RCC 7860 (cell line): ENCODE data around the gene CNN3.

ENCODE experiments used
- DNase-seq: peaks from one replicate; pipeline ENCODE4 v3.0.0-alpha.2; 2015; ENCODE audit warnings: low spot score
- FAIRE-seq: peaks from 2 replicates; lab custom pipeline; 2012; peaks lifted over from hg19 to GRCh38; lab: Jason Lieb, UNC

CNN3 gene

DNA sequence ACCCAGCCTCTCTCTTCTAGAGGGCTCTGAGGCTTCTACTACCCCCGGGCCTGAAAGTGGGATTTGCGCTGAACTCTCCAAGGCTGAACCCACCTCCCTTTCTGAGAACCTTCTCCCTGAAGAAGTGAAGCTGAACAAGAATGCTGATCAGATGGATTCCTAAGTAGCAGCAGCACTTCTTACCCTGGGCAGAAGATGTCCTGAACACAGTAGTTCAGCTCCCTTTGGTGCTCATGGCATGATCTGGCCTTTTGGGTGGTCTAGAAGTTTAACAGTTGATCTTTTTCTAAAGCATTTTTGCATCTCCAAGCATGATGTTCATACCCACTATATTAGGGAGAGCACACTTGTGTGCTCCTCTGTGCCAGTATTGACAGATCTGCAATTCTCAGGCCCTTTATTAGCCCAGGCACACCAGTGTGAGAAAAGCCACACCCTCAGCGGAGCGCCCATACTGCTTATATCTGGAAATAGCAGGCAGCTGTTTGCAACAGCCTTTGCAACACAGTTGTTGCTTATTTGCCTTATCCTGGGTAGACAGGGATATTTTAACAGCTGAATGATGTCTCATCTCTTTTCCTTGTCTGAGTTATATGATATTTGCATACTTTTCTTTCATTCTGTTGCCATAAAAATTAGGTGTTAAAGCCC is 34.2 kb downstream of the CNN3 start:
- DNase-seq (no peak), FAIRE-seq (no peak)

DNA sequence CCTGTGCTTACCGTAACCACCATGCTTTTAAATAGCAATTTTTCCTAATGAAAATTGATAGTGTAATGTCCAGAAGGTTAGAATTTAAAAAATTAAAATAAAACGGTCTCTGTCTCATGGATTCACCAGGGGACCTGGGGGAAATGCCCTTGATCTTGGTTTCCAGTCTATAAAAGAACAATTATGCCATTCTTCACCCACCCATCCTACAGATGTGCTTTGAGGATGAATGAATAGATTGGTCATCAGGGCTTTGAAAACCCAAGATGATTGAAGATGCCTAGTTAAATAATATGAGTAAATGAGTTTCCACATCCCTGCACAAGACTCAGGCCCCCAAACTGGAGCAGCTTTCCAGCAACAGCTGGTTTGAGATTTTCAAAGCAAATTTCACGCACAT is 38.7 kb downstream of the CNN3 start:
- FAIRE-seq (no peak), DNase-seq (no peak)

DNA sequence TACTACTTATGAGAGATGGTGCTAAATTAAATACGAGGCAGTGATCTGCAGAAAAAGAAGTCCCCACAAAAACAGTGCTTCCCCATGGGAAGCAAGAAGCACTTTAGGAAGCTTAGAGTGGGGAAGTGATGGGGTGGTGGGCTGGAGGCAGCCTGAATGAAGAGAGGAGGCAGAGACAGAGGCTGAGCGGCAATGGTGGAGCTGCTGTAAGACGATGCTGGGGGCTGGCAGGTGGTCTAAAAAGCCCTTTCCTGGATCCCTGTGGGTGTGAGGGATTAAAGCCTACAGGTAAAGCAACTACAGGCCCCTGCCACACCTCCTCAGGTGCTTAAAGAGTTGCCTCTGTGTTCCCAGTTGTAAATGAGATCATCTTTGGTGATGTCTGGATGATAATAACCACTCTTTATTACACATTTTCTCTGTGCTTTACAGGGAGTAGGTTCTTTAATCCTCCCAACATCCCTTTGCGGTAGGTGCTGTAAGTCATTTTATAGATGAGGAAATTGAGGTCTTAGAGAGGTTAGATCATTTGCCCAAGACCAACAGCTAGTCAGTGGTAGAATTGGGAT is 39.2 kb downstream of the CNN3 start:
- DNase-seq (no peak), FAIRE-seq (no peak)

DNA sequence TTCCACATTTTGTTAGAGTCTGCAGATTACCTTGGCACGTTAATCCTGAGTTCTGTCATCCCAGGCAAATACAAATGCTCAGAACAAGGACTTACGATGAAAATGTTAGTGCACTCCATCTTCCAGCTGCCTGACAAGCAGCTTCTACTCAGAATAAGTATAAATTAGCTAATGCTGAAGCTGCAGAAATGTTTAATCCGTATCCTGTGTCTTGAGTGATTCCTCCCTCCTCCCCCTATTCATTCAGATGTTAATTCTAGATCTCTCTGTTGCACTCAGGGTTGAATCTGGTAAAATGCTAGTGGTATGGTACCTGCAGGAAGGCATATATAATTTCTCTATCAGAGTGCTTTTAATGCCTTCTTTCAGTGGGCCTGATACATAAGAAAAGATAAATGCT is 39.8 kb downstream of the CNN3 start:
- DNase-seq (no peak), FAIRE-seq (no peak)

DNA sequence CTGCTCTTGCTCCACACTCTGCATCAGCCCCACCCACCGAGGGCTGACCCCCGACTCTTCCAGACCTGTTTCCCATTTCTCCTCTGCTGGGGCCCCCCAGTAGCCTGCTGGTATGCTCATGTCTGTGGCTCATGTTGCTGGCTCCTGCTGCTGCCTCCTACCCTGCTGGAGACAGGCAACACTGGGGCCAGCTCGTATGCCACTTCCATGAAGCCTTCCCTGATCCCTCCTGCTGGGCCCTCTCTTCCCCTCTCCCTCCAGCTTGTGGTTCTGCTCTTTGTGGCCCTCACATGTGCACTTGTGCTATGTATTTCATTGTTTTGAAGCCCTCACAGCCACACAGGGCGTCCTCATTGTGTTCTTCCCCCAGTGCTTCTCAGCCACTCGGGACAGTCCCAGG is 40.5 kb downstream of the CNN3 start:
- DNase-seq (no peak), FAIRE-seq (no peak)

DNA sequence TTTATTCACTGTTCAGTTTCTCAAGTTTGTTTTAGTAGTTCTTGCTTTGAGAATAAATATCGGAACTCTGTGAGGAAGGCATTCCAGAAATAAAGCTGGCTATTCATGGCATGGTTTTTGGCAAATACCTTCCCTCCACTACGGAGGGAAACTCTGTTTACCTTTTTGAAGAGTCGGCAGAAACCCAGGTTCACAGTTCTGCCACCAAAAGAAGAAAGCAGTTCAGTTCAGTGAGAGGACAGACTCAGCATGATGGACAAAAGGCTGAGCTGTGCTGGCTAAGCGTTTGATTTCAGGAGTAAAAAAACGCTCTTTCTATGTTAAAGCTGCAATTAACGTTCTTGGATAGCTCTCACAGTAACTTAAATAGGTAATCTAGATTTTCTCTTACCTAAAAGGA is 42.4 kb downstream of the CNN3 start:
- FAIRE-seq: no peak

DNA sequence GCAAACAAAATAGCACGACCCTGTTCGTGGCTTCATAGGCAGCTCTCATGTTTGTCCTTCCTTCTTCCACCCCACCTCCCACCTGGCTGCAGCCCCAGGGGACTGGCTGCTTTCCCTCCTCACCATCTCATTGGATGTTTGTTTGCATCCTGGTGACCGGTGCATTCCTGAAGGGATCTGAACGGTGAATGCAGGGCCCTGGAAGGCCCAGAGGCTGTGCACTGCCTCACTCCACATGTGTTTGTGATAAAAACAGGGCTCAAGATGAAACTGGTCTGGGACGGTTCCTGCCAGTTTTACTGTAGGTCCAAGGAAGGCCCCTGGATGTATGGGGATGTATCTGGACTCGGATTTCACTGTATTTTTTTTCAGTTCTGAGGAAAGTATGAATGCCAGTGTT is 42.8 kb downstream of the CNN3 start:
- DNase-seq (no peak), FAIRE-seq (no peak)

More for the DNA sequence above, 42.4 kb downstream of the CNN3 start:
- DNase-seq: no peak

DNA sequence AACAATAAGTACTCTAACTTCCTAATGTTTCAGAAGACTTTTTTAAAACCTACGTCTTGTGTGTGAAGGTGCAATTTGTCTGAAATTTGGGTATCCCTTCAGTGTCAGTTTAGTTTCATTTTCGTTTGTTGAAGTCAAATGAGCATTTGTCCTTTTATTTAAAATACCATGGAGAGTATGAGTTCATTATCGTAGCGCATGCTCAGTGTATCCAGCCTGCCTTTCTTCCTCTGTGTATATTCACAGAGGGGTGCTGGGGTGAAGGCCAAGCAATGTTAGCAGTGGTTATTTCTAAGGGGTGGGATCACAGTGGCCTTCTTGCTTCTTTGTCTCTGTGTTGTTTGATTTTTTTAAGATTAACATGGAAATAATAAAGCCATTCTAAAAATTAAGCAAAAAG is 43.2 kb downstream of the CNN3 start:
- DNase-seq (no peak), FAIRE-seq (no peak)

DNA sequence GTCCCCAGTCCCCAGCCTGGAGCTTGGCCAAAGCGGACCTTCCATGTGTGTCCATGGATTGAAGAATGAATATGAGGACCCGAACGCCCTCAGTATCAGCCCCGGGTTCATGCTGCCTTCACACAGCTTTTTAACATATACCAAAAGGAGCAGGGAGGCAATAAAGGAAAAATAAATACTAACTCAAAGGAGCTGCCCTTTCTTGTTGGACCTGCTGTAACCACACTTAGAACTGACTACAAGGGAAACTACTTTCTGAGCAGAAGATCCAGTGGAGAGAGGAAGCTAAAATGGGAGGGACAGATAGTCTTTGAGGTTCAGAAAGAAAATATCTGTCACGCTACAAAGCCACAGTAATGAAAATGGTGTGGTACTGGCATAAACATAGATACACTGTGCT is 48.6 kb downstream of the CNN3 start:
- FAIRE-seq: no peak
- no peak for DNase-seq

DNA sequence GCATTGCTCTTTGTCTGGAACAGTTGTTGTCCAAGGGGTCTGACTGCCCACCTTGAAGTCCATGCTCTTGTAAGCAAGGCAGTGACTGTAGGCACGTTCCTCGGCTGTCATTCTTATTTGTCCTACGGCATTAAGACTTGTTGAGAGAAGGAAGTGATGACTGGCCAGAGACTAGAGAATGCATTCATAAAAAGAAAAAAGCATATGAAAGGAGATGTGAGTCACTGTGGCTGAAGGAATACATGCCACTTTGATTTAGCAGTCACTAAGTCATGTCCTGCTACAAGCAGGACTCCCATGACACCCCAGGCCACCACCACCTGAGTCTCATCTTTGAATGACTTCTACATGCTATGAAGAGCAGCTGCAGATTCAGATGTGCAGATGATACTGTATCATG is 50.5 kb downstream of the CNN3 start:
- FAIRE-seq: no peak
- no peak for DNase-seq

DNA sequence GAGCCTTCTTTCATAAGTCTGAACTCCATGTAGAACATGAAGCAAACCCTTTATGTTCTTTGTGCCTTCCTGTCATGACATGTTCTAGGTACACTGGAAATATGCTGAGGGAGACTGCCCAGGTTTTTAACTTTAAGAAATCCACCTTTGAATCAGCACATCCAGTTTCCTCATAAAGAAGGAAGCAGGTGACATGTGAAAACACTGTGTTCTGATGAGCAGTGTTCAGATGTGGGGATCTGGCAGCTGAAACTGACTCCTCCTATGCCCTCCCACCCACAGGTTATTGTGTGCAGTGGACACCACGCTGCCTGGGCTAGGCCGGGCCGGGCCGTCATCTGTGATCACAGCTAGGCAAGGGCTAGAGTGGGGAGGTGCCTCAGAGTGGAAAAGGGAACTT is 51.1 kb downstream of the CNN3 start:
- FAIRE-seq (no peak), DNase-seq (no peak)

DNA sequence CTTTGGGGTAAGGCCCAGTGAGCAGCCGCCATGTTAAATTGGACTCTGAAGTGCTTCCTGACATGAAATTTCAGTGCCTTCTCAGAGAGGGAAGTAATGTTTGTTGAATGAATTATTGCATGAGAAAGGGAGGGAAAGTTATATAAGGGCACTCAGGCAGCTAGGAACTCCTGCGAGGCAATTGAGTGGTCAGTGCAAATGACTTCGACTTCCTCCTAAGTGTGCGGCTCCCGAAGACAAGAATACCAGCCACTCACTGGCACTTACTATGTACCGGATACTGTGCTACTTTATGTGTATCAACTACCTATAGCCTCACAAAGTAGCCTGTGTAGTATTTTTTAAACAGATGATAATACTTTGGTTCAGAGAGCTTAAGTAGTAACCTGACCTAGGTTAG is 52.5 kb downstream of the CNN3 start:
- FAIRE-seq (no peak), DNase-seq (no peak)

DNA sequence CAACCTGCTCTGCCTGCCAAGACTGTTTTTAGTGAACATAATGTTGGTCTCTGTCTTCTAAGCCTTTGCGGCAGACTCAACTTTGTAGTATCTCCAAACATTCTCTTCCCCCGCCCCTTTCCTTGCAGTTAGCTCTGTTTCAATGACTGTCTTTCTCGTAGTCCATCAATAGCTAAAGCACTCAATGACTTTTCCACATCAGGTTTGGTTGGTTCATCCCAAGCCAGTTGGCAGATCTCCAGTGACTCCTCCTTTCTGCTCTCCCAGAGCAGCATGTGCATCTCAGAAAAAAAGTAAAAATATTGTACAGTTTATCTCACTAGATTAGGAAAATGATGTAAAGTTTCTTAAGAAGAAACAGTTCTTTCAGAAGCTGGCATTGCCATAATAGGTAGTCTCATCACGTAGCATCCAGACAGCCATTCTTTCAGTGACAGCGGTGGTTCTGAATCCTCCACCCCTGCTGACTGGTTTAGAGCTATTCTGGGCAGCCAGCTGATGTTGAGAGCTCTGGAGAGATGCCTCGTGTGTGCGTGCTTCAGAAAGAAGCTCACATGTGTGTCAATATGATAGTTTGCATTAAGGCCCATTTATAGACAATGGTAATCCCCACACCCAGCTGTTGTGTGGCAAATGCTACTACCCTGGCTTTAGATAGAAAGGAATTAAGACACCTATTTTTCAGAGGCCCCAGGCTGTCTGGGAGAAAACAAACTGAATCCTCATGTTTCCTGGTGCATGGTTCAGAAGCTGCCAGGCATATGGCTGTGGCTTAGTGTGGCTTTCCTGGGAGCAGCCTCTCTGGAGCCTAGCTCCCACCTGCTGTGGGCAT is 53.2 kb downstream of the CNN3 start:
- no peak for FAIRE-seq
- no peak for DNase-seq

DNA sequence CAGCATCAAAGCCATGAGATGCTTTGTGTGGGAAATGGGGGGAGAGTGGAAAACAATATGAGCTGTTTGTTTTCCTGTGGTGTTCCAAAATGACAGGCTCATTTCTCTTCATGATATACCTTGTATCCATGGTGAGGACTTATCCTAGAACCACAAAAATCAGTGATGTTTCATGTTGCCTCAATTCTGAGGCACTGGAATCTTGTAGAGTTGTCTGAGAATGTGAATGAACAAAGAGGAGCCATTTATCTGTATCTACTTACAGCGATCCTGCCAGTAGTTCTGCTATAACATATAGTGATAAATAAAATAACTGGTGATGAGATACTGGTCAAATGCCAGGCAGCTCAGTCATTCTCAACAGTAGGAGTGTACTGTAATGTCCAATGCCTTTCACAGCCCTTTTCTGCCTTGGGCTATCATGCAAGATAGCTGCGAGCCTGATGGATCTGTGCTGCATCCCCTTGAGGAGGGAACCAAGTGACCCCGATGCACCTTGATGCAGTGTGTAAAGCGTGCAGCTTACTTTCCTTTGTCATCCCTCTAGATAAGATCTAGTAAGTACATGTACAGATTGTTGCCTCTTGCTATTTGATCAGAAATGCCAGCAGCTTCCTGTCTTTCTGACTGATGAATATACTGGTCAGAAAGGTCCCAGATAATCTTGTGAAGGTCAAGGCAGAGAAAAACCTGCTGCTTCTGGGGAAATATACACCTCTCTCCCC is 54.0 kb downstream of the CNN3 start:
- no peak for DNase-seq
- no peak for FAIRE-seq

DNA sequence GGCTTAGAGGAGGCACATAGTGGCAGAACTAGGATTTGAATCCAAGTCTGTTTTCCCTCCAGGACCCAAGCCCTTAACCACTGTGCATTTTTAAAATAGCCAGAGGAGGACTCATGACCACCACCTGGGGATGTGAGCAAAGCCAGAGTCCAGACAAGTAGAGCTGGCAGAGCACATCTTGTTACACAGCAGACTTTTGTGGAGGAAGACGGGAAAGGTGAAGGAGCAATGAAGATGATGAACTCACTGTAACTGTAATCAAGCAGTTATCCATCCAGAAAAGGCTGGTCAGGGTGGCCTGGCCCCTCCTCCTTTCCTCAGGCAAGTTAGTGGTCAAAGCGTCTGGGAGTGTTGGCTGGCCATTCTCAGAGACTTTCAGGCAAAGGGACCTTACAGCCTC is 55.9 kb downstream of the CNN3 start:
- FAIRE-seq: peak; percentile 82
- DNase-seq: peak; percentile 81

DNA sequence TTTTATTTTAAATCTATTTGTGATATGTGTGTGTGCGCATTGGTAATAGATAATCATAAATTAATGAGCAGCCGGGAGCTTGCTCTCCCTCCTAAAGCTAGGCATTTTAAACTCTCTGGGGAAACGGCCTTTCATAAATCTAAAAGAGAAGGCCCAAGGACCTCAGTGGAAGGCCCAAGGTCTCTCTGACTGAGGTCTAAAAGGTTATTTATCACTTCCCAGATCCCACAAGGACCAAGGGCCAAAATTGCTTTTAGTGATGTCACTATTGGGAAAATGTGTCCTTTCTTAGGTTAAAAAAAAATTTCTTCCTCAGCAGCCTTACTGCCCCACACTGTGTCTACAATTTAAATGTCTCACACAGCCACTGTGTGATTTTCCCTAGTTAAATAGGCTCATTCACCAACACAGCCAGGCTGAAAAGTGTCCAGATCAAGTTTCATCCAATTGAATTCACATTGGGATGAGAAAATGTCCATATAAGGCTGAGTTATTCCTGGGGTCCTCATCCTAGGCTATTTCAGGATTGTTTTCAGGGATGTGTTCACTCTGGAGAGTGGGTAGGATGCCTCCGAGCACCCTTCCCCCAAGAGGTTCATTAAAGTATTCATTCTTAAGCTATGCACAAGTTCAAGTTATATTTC is 60.6 kb downstream of the CNN3 start:
- DNase-seq (no peak), FAIRE-seq (no peak)

DNA sequence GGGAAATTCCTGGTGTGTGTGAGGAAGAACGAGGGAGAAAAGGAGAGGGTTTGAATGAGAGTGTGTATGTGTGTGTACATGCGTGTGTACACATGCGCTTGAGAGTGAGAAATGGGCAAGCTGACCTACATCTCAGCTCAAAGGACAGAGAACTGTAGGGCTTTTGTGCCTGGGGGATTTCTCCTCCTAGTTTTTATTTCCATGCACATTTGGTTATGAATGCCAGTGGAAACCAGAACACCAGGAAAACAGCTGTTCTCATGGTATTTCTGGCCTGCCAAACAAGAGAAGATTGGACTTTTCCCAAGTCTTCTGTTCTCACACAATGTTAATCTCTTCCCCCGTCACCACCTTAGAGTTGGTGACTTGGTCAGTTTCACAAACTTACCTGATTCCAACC is 61.5 kb downstream of the CNN3 start:
- FAIRE-seq (no peak), DNase-seq (no peak)

DNA sequence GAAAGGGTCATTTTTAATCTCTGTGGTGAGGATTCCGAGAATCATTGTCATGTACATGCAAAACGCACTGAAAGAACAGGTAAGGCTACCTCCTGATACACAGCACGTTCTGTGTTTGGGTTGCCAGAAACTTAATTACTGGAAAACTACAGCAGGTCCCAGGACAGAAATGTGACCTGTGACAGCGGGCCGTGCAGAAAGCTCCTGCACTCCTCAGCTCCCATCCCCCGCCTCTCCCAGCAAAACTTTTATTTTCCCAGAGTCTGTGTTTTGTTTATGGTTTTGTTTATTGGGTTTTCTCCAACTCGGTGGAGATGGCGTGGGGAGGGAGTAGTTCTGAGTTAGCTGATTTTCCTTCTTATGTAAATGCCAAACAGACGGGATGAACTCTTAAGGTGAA is 62.1 kb downstream of the CNN3 start:
- DNase-seq (no peak), FAIRE-seq (no peak)

DNA sequence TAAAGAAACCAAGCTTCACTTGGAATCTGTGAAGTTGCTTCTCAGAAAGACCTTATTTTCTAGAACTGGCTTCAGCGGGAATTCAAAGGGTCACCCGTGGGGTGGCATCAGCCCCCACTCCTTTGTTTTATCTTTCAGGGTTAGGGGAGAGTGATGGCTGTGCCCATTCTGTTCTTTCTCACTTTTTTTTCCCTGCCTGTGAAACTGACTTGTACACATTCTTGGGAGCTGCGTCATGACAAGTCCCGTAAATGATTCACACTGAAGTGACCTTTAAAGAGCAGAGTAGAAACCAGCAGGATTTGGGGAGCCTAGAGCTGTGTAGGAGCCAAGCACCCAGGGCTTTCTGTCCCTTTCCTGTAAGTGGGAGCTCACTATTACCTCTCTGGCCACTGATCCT is 63.0 kb downstream of the CNN3 start:
- peak; percentile 79 for DNase-seq
- FAIRE-seq: peak; percentile 90

DNA sequence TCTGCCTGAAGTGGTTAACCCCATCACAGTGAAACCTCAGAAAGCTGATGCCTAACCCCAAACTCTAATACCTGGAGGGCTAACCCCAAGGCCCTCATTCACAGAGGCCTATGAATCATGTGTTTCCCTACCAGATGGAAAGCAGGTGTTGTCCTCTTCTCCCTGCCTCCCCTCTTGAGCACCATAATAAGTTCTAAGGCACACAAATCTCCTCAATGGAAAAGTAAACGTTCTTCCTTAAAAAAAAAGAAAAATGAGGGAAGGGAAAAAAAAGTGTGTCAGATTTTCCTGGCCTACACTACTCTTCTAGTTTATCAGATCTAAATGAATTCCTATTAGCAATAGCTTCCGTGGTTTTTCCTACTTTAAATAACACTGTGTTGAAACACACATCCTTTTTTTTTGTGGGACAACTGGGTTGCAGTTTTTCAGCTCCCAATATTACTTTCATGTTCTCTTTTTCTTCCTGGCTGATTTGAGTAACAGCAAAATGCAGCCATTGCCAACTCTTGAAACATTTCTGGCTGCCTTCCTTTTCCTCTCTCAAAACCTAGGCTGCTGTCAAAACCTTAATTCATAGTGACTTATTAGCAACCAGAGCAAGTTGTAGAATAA is 63.5 kb downstream of the CNN3 start:
- FAIRE-seq: no peak

DNA sequence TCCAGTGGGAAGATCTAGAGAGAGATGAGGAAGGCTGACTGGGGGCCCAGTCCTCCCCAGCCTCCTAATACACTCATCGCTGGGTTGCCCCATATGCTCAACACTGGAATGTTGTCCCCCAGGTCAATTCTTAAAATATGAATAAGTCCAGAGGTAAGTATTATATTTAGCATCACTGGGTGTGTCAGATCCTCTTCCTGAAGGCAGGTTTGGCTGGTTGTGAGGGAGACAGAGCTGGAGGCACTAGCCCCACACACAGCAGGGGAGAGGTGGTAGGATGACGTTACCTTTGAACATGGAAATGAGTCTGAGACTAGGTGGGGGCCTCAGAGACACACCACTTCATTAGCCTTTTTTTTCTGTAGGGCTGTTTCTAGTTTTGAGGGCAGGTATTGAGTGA is 64.2 kb downstream of the CNN3 start:
- FAIRE-seq (no peak), DNase-seq (no peak)

More for the DNA sequence above, 63.5 kb downstream of the CNN3 start:
- peak; percentile 4 for DNase-seq
